OCI-LY1 (cell line): ENCODE results near the gene ATAD3A.

Experiments used
- EZH2 ChIP-seq: fragments of 200-600 bp; sonication (generic), shearing (Covaris generic); IDR thresholded peaks from 2 replicates; pipeline ENCODE4 v1.8.0; 2017; ENCODE audit warnings: borderline replicate concordance, mixed run types, mild to moderate bottlenecking, antibody characterized with exemption, low read length, moderate library complexity, mixed read lengths
- TF ChIP-seq, protein P1 (sequence below): fragments of 200-600 bp; sonication (generic), shearing (Covaris generic); IDR thresholded peaks from 2 replicates; pipeline ENCODE4 v1.5.1; 2017; ENCODE audit warnings: mild to moderate bottlenecking, antibody characterized with exemption, low read length, moderate library complexity, mixed read lengths

DNA sequence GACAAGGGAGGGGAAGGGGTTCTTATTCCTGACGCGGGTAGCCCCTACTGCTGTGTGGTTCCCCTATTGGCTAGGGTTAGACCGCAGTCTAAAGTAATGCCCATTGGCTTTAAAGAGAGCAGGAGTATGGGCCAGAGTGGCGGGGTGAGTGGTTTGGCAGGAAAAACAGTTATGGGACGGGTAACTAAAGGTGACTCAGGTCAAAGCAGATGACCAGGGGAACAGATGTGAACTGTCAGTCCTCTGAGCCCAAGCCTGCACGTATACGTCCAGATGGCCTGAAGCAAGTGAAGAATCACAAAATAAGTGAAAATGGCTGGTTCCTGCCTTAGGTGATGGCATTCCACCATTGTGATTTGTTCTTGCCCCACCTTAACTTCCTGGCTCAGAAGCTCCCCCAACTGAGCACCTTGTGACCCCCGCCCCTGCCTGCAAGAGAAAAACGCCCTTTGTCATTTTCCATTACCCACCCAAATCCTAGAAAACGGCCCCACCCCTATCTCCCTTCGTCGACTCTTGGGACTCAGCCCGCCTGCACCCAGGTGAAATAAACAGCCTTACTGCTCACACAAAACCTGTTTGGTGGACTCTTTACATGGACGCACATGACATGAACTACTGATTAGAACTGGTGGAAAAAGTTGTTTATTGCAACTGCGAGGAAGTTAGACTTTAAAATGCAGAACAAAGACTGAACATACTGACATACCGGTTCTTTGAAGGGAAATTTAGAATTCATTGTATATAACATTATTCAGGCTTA lies 41.2 kb upstream of the ATAD3A start:
- TF ChIP-seq, protein P1, sequence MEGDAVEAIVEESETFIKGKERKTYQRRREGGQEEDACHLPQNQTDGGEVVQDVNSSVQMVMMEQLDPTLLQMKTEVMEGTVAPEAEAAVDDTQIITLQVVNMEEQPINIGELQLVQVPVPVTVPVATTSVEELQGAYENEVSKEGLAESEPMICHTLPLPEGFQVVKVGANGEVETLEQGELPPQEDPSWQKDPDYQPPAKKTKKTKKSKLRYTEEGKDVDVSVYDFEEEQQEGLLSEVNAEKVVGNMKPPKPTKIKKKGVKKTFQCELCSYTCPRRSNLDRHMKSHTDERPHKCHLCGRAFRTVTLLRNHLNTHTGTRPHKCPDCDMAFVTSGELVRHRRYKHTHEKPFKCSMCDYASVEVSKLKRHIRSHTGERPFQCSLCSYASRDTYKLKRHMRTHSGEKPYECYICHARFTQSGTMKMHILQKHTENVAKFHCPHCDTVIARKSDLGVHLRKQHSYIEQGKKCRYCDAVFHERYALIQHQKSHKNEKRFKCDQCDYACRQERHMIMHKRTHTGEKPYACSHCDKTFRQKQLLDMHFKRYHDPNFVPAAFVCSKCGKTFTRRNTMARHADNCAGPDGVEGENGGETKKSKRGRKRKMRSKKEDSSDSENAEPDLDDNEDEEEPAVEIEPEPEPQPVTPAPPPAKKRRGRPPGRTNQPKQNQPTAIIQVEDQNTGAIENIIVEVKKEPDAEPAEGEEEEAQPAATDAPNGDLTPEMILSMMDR = no peak
- no peak for TF ChIP-seq EZH2
